ENCODE measurements around the gene NPHS1. TPM values are rescaled to one million over a fixed set of nuclear protein-coding genes. Genes with fewer than 3 reads are reported as not detected.
A peak's percentile ranks its signal among the peaks of the same experiment; 100 is the strongest.
"Not testable (repeated sequence)": the region's sequence is repeated elsewhere in the genome, so short reads cannot be mapped to it uniquely, and the experiment has no call there.

The NPHS1 gene
- total RNA-seq, 1 donor from 2014 or later = not detected

DNA sequence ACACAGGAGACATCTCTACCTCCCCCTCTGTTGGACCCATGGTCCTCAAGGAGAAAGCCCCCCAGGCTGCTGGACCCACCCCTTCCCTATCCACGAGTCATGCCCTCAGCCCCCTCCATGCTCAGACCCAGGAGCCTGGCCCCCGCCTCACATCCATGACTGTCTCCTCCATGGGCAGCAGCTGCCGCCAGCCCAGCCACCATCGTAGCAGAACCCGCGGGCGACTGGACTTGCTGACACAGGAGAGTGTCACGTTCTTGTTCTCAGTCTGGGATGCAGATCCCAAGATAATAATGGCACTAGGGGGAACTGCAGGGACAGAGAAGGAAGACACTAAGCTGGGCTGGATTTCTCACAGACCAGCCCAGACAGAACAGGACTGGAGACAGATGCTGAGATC is 3.8 kb downstream of the NPHS1 start:
- no peak for DNase-seq (ENCODE audit: low read depth)

DNA sequence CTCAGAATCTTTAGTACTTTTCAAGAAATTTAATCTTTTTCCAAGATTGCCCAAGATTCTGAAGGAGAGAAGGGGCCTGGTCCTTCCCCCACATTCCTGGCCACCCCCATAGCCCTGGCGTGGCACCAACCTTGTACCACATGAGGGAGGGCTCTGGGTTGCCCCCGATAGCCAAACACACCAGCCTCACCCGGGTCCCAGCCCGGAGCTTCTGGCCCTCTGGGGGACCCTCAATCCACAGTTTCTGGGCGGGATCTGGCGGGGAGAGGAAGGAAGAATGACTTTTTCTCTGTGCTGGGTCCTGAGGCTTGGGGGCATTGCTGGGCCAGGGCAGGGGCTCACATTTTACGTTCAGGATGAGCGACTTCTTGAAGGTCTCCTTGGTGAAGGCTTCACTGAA is 4.4 kb downstream of the NPHS1 start:
- DNase-seq (ENCODE audit: low read depth) = no peak

DNA sequence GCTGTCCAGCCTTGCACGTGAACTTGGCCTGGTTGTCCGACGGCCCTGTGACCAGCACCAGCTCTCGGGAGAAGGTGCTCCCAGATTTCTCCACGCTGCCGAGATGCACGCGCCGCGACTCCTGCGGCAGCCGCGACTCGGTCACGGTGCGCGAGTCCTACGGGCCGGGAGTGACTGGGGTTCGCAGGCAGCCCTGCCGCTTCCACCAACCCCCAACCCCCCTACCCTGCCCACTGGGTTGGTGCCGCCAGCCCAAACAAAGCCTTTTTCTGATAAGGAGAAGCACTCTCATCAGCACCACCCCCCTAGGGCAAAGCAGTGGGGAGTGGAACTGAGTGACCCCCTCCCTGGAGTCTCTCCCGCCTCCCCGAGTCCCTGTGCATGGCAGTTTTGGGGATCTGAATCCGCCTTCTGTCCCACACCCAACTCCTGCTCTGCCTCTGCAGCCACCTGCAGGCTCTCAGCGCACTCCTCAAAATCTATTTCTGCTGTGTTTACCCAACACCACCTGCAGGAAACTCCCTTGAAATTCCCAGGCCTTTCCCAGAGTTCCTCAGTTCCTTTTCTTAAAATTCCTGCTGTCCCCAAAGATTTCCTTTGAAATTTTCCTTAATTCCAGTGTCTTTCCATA is 6.2 kb downstream of the NPHS1 start:
- DNase-seq (ENCODE audit: low read depth) = peak; percentile 6

DNA sequence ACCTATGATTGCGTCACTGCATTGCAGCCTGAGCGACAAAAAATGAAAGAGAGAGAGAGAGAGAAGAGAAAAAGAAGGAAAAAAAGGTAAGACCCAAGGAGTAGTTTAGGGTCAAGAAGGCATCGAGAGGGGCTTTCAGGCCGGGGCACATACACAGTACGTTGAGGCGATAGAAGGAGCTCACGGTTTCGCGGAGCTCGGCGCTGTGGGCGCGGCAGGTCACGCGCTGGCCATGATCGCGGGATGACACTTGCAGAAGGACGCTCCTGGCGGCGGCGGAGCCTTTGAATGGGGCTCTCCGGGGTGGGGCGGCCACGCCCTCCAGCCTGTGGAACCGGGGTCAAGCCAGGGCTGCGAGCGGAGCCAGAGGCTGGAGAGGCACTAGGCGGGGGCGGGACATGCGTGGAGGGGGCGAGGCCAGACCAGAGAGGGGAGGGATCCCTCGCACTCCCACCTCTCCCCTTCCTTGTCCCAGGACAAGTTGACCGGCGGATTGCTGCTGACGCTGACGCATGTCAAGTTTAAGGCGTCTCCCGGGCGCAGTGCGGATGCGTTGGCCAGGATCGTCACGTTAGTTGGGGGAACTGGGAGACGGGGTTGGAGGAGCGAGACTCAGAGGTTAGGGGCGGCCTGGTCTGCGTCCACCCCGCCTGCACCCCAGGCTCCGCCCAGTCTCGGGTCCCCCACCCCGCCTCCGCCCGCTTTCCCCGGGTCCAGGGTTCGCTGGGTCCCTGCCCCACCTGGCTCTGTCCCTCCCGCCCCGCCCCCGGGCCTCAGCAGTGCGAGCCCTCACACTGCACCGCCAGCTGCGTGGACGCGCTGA is 6.9 kb downstream of the NPHS1 start:
- DNase-seq (ENCODE audit: low read depth) = no peak

DNA sequence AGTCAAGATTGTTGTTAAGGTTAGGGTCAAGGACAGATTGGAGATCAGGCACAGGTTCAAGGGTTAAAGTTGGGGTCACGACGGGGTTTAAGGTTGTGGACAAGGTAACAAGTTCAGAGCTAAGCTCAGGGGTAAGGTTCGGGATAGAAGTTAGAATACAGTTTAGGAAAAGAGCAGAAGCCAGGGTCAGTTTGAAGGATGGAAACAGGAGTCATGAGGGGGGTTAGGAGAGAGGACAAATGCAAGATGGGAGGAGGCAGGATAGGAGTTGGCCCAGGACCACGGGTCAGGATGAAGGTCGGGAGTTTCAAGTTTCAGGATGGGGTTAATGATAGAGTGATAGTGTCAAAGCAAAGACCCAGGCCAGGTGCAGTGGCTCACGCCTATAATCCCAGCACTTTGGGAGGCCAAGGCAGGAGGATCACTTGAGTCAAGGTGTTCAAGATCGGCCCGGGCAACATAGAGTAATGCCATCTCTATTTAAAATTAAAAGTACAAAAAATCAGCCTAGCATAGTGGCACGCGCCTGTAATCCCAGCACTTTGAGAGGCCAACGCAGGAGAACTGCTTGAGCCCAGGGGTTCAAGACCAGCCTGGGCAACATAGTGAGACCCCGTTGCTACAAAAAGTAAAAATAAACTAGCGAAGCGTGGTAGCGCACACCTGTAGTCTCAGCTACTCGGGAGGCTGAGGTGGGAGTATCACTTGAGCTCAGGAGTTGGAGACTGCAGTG is 7.7 kb downstream of the NPHS1 start:
- DNase-seq (ENCODE audit: low read depth) = no peak

DNA sequence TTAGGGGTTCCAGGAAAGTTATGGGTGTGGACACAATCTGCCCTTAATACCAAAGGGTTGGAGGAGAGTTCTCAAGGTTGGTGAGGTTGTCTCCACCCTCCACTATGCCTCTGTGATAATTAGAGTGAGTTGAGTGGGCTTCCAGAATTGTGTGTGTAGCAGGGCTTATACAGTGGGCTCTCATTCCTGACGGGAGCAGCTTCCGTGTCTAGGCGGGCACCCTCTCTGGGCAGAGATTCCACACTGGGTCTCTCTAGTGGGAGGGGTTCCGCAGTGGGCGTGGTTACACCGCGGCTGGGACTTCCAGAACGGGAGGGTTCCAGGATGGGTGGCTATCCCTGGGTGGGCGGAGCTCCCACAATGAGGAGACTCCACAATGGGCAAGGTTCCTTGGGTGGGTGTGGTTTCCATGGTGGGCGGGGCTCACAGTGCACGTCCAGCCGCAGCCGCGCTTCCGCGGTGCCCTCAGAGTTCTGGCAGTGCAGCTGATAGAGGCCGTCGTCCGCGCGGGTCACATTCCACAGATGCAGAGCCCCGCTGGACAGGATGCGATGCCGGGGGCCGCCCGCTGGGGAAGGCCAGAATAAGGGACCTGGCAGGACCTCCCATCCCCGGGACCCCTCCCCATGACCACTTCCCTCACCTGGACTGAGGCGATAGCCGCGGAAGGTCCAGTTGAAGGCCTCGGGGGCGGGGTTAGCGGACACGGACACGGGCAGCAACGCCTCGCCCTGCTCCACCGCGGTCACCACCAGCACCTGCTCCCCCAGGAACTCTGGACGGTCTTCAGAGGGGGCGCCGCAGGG is 8.4 kb downstream of the NPHS1 start:
- DNase-seq (ENCODE audit: low read depth) = no peak

GRCh38 chr19:35842666-35843272 is 9.5 kb downstream of the NPHS1 start:
- no peak for DNase-seq (ENCODE audit: low read depth)

- no peak for DNase-seq (ENCODE audit: low read depth)
Measured at GRCh38 chr19:35841961-35842595, 10.2 kb downstream of the NPHS1 start.

DNA sequence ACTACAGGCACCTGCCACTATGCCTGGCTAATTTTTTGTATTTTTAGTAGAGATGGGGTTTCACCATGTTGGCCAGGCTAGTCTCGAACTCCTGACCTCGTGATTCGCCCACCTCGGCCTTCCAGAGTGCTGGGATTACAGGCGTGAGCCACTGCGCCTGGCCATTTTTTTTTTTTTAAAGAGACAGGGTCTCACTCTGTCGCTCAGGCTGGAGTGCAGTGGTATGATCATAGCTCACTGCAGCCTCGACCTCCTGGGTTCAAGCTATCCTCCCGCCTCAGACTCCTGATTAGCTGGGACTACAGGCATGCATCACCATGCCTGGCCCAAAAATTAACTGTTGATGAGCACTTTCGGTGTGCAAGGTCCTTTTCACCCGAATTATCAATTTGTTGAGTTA is 16.2 kb downstream of the NPHS1 start:
- not testable (repeated sequence) for DNase-seq (ENCODE audit: low read depth)

DNA sequence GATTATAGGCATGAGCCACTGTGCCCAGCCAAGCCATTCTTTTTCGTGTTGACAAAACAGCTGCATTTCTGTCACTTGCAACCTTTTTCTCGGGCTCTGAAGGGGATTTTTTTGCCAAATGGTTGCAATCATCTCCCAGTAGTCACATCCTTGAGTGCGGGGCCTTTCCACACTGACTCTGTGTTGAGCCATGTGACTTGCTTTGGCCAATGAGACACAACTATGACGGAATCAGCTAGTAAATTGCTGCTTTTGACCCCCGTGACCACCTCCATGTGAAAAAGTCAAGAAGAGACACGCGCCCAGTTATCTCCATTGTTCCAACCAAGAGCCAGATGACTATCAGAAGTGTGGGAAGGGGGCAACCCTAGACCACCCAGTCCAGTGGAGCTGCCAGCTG is 18.3 kb downstream of the NPHS1 start:
- no peak for DNase-seq (ENCODE audit: low read depth)

GRCh38 chr19:35832054-35832453 is 20.2 kb downstream of the NPHS1 start:
- no peak for DNase-seq (ENCODE audit: low read depth)

DNA sequence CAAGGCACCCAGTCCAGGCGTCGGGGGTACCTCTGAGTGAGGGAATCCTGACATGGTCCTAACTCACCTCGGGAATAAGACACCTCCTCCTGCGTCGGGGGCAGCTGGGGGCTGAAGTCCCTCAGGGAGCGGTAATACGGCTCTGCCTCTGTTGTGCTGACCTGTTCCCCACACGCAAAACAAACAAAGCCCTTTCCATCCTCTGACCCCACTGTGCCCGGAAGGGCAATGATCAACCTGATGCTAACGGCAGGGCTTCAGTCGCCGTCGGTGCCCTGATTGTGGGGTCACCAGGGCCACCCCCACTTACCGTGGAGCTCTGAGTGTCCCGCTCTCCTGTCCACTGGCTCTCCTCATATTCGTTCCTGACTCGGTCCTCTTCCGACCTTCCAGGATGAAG is 21.3 kb downstream of the NPHS1 start:
- no peak for DNase-seq (ENCODE audit: low read depth)

GRCh38 chr19:35828692-35829301 is 23.5 kb downstream of the NPHS1 start:
- peak; percentile 38 for DNase-seq (ENCODE audit: low read depth)

- DNase-seq (ENCODE audit: low read depth) = no peak
Measured at GRCh38 chr19:35824150-35824549, 28.2 kb downstream of the NPHS1 start.

- no peak for DNase-seq (ENCODE audit: low read depth)
Measured at GRCh38 chr19:35822579-35822978, 29.7 kb downstream of the NPHS1 start.

GRCh38 chr19:35818445-35818844 is 33.9 kb downstream of the NPHS1 start:
- DNase-seq (ENCODE audit: low read depth) = no peak

DNA sequence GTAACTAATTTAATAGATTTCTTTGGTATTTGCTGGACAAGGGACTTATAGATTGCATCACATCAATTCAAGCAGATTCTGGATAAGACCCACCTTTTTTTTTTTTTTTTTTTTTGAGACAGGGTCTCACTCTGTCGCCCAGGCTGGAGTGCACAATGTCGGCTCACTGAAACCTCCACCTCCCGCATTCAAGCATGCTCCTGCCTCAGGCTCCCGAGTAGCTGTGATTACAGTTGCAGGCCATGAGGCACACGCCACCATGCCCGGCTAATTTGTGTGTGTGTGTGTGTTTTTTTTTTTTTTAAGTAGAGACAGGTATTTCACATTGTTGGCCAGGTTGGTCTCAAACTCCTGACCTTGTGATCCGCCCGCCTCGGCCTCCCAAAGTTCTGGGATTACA is 35.5 kb downstream of the NPHS1 start:
- no peak for DNase-seq (ENCODE audit: low read depth)

GRCh38 chr19:35816262-35816661 is 36.0 kb downstream of the NPHS1 start:
- DNase-seq (ENCODE audit: low read depth) = no peak

DNA sequence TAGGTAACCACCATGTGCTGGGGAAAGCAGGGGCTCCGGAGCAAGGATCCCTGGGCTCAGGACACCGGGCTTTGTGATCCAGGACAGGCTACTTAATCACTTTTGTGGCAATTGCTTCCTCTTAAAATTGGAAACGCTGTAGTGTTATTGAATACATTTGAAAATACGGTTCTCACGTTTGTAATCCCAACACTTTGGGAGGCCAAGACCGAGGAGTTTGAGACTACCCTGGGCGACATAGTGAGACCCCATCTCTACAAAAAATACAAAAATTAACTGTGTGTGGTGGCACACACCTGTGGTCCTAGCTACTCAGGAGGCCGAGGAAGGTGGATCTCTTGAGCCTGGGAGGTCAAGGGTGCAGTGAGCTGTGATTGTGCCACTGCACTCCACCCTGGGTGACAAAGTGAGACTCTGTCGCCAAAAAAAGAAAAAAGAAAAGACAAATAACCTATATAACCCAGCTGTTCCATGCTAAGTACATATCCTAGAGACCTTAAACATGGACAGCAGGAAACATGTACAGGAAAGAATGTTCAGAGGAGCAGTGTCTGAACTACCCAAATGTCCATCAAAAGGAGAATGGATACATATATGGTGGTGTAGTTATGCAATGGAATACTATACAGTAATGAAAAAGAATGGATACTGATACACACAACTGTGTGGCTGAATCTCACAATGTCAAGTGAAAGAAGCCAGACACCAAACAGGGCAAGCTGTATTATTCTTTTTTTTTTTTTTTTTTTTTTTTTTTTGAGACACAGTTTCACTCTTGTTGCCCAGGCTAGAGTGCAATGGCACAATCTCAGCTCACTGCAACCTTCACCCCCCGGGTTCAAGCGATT is 39.0 kb downstream of the NPHS1 start:
- DNase-seq (ENCODE audit: low read depth) = no peak

Data from renal cortical epithelial cell (primary cell).